Anterior cingulate cortex (tissue), 58 donors: ENCODE measurements around the gene SFSWAP.
"Not testable (repeated sequence)": the region's sequence is repeated elsewhere in the genome, so short reads cannot be mapped to it uniquely, and the experiment has no call there.

Experiments
- DNase-seq, 58 donors: peaks; one replicate each; lab custom pipeline; 2025; lab: John Stamatoyannopoulos, UW

SFSWAP gene

DNA sequence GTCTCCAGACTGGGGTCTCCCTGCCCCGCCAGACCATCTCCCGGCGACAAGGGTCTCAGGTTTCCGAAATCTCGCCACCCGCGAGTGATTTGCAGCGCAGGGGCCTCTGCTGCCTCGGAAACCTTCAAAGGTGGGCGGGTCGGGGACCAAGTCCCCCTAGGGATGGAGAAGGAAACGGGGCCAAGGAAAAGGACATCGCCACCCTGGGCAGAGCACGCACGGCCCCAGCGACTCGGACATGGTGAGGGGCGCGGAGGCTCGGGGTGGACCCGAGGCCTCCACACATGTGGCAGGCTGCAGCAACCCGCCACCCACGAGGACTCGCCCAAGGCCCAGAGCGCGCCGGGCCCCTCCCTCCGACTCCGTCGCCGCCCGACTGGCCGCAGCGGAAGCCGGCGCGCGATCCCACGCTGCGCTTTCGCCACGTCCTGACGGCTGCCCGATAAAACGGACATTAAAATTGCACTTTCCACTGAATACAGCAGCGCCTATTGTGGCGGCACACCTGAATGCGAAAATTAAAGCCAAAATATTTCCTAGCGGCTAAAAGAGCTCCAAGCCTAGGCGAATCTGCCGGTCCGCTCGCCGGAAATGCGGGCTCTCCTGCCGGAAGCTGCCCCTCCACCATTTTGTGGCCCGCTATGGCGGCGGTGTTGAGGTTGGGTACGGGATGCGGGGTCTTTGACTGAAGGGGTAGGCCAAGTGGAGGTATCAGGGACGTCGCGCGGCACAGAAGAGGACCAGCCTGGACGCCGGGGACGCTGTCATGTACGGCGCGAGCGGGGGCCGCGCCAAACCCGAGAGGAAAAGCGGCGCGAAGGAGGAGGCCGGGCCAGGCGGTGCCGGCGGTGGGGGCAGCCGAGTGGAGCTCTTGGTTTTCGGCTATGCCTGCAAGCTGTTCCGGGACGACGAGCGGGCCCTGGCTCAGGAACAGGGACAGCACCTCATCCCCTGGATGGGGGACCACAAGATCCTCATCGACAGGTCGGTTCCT is at the start of gene SFSWAP:
SFSWAP (plus strand) TSS at position 627 of the 994 bp plus-strand sequence; CDS start at position 767, 140 bp downstream.
- peak in 57 of 58 donors; percentile 36 to 93 (median 77) for DNase-seq

DNA sequence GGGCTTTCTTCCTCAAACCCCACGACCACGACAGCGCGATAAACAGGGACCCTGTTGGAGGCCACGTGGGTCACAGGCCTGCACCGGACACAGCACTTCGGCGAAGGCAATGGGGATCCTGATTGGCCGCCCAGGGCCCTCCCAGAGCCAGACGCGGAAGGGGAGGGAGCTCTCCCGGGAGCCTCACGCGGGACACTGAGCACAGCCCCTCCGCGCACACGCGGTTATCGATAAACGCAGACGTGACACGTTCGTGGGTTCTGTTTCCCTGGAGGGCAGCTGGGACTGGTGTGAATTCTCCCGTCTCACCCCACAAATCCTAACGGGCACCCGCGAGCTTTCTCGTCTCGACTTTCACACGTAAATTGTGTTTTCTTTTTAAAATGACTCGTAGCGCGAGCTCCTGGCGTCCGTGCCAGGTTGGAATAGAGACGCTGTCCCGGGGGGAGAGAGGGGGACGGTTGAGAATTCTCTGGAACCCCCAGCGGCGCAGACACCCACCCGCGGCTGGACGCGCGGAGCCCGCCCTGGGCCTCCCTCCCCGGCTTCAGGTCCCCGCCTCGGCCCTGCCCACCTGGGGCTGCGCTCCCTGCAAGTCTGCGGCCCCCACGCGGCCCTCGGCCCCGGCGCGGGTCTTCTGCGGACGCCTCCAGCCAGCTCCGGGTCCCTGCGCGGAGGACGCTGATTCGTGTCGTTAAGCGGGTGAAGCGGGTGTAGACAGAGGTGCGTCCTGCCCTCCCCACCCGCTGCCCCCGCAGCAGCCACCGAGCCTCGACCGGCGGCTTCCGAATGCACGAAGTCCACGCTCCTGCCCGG is 49.5 kb upstream of the SFSWAP start:
- DNase-seq: not testable (repeated sequence)

DNA sequence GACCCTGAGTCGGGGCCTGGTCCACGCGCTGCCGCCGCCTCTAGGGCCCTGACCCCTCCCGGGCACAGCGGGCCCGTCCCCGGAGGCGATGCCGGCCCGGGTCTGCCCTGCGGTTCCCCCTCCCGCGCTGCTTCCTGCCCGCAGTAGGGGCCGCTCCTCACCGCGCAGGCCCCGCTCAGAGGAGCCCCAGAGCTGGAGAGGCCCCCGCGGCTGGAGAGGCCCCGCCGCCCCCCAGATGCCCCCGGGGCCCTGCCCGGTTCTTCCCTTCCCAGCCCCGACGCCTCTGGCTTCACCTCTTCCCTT is 49.0 kb upstream of the SFSWAP start:
- DNase-seq: not testable (repeated sequence)

DNA sequence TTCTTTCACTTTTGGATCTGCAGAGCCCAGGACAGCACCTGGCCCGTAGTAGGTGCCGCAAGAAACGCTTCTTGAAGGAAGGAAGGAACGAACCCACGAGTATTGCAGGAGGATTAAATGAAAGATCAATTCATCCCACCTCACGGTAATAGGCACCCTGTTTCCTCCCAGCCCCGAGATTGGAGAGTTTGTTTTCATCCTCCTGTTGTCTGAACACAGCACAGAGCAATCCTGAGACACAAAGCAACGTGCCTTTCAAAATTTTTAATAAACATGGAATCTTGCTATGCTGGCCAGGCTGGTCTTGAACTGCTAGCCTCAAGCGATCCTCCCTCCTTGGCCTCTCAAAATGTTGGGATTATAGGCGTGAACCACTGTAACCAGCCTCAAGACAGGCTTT is 48.5 kb upstream of the SFSWAP start:
- not testable (repeated sequence) for DNase-seq

DNA sequence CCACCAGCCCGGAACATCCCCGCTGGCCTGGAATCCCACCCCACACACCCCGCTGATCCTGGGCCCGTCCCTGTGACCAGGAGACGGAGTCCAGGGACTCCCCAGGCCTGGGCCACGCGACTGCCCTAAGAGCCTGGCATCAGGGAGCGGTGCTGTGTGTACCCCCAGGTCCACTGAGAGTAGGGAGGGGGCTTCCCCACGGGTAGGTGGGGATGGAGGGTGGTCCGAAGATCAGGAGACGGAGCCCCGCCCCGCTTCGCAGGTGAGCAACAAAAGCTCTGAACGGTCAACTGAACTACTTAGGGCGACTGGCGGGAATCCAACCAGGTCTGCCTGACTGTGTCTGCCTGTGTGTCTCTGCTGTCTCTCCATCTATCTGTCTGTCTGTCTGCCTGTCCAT is 45.2 kb upstream of the SFSWAP start:
- not testable (repeated sequence) for DNase-seq

DNA sequence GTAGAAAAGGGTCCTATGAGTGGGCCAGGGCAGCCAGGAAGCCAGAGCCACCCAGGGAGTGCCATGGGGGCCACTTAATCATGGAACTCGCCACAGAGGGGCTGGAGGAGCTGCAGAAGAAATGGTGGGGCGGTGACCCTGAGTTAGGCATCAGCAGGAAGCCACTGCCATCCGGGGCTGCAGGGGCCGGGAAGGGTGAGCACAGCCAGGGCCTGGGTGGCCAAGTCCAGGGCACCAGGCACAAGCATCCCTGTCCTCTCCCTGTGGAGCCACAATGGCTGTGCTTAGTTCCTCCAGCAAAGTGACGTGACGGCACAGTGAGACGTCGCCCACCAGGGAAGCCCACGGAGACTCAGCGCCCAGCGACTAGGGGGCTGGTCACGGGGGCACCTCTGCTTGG is 44.4 kb upstream of the SFSWAP start:
- not testable (repeated sequence) for DNase-seq

DNA sequence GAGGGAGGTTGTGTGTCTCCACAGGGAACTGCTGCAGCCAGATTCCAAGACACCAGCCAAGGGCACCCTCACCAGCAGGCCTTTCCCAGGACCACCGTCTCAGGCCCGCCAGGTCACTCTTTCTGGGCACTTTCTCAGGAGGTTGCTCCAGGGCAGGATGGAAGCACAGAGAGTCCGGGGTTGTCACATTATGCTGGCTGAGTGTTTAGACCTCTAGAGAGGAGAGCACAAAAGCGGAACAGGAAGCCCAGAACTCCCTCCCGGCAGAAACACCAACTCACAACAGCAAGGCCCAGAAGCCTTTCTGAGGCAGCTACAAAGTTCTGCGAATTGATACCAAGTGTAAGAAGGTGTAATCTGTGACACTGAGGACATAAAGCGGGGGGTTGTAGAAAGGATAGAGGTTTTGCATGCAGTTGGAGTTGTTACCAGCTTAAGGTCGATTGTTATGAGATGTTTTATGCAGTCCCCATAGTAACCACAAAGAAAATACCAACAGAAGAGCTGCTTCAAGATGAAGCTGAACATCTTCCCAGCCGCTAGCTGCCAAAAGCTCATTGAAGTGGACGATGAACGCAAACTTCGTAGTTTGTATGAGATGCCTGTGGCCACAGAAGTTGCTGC is 43.8 kb upstream of the SFSWAP start:
- DNase-seq: not testable (repeated sequence)

DNA sequence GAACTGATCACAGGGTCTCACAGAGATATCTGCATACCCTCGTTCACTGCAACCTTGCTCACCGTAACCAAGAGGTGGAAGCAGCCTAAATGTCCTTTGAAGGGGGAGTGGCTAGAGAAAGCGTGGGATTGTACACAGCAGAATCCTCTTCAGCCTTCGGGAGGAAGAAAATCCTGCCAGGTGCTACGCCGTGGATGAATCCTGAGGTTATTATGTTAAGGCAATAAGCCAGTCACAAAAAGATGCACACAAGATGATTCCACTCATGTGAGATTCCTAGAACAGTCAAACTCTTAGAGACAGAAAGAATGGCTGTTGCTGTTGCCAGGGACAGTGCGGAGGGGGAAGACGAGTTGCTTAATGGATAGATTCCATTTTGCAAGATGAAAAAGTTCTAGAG is 39.6 kb upstream of the SFSWAP start:
- DNase-seq: no peak

DNA sequence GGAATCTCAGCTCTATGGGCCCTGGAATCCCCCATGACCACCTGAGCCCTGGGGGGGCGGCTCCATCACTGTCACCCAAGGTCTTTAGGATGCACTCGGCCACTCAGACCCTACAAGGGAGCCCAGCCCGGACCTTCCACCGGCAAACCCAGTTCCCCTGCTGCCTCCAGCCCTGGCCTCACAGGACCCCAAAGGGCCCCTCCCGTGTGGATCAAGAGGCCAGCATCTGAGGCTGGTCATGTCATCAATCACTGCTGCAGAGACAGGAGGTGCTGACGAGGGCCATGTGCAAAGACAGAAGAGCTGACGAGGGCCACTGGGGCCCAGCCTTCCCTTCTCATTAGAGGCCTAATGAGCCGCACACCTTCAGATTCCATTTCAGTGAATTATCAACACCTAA is 39.0 kb upstream of the SFSWAP start:
- no peak for DNase-seq

DNA sequence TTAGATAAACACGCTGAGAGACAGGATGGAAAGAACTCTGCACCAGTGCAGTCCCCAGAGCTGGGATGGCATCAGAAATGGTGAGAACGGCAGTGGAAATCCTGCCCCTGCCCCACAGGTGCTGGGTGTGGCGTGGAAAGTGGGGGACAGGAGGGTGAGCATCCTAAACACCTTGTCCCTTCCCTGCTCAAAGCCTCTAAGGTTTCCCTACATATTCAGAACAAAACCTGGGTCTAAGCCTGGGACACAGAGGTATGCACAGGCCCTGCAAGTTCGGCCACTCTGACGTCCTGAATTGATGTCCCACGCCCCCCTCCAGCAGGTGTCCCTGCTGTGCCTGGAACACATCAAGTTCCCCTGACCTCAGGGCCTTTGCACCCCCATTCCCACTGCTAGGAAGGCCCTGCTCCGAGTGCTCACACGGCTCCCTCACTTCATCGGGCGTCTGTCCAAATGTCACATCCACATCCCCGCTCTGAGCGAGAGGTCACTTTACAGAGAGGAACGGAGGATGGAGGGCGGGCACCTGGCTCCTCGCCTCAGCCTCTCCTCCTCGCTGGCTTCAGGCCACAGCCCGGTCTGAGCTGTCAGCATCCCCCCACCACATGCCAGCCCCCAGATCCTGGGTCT is 38.5 kb upstream of the SFSWAP start:
- no peak for DNase-seq

DNA sequence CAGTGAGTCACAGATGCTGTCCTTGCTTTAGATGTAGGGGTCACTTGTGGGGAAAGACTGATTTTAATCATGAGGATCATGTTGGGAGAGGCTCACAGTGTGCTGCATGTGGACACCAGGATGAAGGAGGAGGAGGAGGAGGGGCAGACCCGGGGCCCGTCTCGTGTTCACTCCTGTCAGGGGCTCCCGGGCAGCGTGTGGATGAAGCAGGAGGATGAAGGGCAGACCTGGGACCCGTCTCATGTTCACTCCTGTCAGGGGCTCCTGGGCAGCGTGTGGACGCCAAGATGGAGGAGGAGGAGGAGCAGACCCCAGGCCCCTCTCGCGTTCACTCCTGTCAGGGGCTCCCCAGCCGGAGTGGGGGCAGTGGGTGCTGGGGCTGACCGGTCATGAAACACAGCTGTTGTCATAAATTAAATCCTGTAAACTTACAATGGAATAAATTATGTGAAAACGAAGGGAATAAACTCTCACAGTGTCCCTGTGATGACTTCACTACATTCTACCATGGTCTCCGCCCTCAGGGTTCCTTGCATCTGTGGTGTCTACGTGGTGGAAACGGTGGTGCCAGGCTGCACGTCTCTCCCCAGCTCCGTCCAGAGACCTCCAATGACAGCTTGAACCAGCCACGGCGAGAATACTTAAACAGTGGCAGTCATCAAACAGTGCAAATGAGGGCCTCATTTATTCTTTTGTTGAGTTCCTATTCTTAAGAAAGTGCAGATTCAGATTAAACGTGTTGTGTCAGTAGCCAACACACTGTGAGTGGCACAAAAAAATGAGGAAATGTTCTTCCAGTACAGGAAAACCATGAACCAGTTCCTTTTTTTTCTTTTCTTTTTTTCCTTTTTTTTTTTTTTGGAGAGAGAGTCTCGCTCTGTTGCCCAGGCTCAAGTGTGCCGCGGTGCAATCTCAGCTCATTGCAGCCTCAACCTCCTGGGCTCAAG is 37.7 kb upstream of the SFSWAP start:
- DNase-seq: no peak

DNA sequence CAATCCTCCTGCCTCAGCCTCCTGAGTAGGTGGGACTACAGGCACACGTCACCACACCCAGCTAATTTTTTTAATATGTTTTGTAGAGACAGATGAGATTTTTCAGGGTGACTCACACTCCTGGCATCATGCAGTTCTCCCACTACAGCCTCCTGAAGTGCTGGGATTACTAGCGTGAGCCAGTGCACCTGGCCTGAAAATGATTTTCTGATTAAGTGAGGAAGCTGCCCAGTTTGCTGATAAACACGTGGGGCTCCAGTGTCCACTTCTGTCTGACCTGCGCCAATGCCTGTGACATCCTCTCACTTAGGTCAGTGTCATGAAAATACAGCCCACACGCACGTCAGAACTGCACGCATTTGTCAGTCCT is 37.0 kb upstream of the SFSWAP start:
- DNase-seq: no peak

DNA sequence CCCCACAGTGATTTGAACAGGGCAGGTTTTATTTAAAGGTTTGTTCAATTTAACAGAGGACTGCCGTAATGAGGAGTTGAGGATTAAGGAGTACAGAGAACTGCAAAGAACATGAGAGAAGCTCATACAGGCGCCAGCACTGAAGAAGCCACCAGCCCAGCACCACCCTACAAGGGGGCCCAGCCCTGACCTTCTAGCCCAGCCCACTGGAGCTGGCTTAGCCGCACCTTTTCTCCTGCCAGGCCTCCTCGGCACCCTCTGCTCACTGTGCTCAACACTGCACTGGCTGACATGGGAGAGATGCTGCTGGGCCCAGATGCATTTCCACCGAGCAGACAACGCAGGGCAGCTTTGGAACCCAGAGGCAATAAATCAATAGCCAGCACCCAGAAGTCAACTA is 36.5 kb upstream of the SFSWAP start:
- DNase-seq: no peak

DNA sequence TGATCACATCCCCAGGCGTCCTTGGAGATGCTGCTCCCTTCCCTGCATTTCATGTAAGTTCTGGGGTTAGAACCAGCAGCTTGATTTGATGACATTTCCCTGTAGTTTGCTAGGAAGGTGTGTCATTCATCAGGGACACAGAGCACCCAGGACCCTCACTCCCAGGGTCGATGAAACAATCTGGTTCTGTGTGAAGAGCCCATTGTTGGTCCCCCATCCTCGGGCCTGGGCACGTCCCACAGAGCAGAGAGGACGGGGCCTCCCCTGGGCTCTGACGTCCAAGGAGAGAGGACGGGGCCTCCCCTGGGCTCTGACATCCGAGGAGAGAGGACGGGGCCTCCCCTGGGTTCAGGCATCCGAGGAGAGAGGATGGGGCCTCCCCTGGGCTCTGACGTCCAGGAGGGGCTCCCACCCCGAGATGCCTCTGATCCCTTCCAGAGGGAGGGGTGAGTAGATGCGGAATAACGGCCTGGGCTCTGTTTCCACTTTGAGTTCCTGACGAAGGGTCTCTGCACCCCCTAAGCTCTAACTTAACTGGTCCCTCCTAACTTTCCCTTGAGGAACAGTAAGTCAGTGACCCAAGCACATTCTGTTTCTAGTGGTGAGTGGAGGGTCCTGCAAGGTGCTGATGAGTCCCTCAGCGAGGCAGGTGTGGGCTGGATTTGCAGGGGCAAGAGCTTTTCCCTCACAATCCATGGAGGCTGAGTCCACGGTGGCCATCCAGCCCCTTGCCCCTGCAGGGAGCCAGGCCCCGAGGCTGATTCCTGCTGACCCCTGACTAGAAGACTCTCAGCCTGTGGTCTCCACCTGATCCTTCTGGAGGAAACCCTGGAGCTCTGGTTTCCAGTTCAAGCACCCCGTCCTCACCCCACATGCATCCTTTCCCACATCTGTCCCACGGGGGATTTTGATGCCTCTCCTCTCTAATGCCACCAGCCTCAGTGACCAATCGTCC is 35.5 kb upstream of the SFSWAP start:
- DNase-seq: no peak

DNA sequence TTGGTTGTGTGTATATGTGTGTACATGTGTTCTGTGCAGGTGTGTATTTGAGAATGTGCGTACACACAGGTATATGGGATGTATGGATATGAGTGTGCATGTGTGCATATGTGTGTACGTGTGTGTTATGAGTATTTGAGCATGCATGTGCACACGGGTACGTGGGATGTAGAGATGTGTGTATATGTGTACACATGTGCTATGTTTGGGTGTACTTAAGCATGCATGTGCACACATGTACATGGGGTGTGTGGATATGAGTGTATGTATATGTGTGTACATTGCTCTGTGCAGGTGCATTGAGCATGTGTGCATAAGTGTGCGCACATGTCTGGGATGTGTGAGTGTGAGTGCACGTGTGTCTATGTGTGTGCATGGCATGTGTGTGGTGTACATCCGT is 34.3 kb upstream of the SFSWAP start:
- DNase-seq: no peak

DNA sequence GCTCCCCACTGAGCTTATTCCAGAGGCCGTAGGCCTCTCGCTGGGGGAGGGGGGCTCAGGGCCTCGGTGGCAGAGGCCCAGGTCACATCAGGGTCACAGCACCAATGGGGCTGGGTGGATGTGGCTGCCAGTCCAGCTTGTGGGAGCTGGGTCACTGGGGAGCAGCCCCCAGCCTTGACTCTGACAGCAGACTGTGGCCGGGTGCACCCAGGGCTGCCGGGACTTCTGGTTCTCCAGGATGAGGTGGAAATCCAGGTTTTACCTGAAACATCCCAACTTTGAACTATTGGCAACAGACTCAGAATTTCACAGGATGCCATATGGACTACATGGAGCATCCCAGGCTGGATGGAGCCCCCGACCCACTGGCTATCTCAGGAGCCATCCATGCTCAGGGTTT is 33.8 kb upstream of the SFSWAP start:
- DNase-seq: not testable (repeated sequence)

DNA sequence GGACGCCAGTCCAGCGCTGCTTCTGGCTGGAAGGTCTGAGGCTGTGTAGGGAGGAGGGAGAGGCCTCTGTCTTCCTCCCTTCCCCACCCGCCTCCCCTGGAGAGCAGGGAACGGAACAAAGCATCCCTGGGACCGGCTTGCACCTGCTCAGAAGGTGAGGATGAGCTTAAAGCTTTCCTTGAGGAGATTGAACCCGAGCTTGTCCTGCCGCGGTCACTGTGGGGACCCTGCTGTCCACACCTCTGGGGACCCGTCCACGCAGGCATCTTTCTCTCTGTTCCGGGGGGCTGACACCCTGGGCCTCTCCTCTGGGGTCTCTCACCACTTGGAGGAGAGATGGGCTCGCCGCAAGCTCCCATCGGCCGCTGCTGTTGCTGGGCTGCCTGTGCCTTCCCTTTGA is 33.2 kb upstream of the SFSWAP start:
- no peak for DNase-seq
